ENCODE data around the gene SULT1C2.
"Not testable (repeated sequence)": the region's sequence is repeated elsewhere in the genome, so short reads cannot be mapped to it uniquely, and the experiment has no call there.

DNA sequence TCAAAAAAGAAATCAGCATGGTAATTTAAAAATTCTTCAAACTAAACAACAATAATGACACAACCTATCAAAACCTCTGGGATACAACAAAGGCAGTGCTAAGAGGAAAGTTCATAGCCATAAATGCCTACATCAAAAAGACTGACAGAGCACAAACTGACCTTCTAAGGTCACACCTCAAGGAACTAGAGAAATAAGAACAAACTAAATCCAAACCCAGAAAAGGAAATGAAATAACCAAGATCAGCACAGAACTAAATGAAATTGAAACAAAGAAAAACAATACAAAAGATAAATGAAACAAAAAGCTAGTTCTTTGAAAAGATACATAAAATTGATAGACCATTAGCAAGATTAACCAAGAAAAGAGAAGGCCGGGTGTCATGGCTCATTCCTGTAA, 70.6 kb downstream of the SULT1C2 start:
- not testable (repeated sequence) for TF ChIP-seq CTCF, POLR2A (IDR thresholded peaks at IDR 0.05)
